H9 (cell line): ENCODE measurements around the gene NLRP4. TPM values are rescaled to one million over a fixed set of nuclear protein-coding genes. Genes with fewer than 3 reads are reported as not detected.

Experiments used
- DNase-seq: peaks from one replicate; pipeline ENCODE4 v3.0.0-alpha.2; 2017
- H2AFZ ChIP-seq: one replicate; pipeline ENCODE4 v1.6.1; 2013; ENCODE audit warnings: mild to moderate bottlenecking, low read length, control low read depth, moderate library complexity
- H2AK5ac ChIP-seq: 2 replicates; pipeline ENCODE4 v1.6.1; 2013; ENCODE audit warnings: low read length, control low read depth, mixed read lengths; ENCODE audit not compliant: insufficient read length
- H2BK120ac ChIP-seq: one replicate; pipeline ENCODE4 v1.6.1; 2013; ENCODE audit warnings: low read depth, mild to moderate bottlenecking, low read length, control low read depth, inconsistent platforms; ENCODE audit not compliant: poor library complexity, severe bottlenecking
- H2BK12ac ChIP-seq: 2 replicates; pipeline ENCODE4 v1.6.1; 2013; ENCODE audit warnings: low read length, control low read depth, mixed read lengths, low read depth; ENCODE audit not compliant: insufficient read length
- H2BK15ac ChIP-seq: 2 replicates; pipeline ENCODE4 v1.6.1; 2013; ENCODE audit warnings: low read depth, low read length, control low read depth
- H2BK20ac ChIP-seq: one replicate; pipeline ENCODE4 v1.6.1; 2013; ENCODE audit warnings: low read depth, mild to moderate bottlenecking, low read length, control low read depth, inconsistent platforms; ENCODE audit not compliant: poor library complexity, severe bottlenecking
- H2BK5ac ChIP-seq: 2 replicates; pipeline ENCODE4 v1.6.1; 2013; ENCODE audit warnings: low read length, control low read depth, mixed read lengths; ENCODE audit not compliant: insufficient read length
- H3K14ac ChIP-seq: 2 replicates; pipeline ENCODE4 v1.6.1; 2013; ENCODE audit warnings: low read length, control low read depth; ENCODE audit not compliant: insufficient read depth
- H3K18ac ChIP-seq: 2 replicates; pipeline ENCODE4 v1.6.1; 2013; ENCODE audit warnings: low read depth, mild to moderate bottlenecking, mixed read lengths, low read length, control low read depth; ENCODE audit not compliant: insufficient read length
- H3K23ac ChIP-seq: 2 replicates; pipeline ENCODE4 v1.6.1; 2013; ENCODE audit warnings: low read length, control low read depth, mixed read lengths, low read depth; ENCODE audit not compliant: insufficient read length
- H3K23me2 ChIP-seq: 2 replicates; pipeline ENCODE4 v1.6.1; 2013; ENCODE audit warnings: low read depth, mild to moderate bottlenecking, mixed read lengths, low read length, control low read depth; ENCODE audit not compliant: insufficient read length, poor library complexity, severe bottlenecking
- H3K27ac ChIP-seq: 2 replicates; pipeline ENCODE4 v1.5.1; 2013; ENCODE audit warnings: low read length, control low read depth, mixed read lengths, low read depth; ENCODE audit not compliant: insufficient read length
- H3K27me3 ChIP-seq: 2 replicates; pipeline ENCODE4 v1.6.1; 2013; ENCODE audit warnings: low read length, control low read depth, inconsistent platforms; ENCODE audit not compliant: insufficient read depth
- H3K4ac ChIP-seq: 2 replicates; pipeline ENCODE4 v1.6.1; 2013; ENCODE audit warnings: low read depth, mild to moderate bottlenecking, control low read depth, inconsistent platforms, low read length, moderate library complexity
- H3K4me1 ChIP-seq: 2 replicates; pipeline ENCODE4 v1.6.1; 2013; ENCODE audit warnings: low read length, control low read depth, inconsistent platforms; ENCODE audit not compliant: insufficient read depth
- H3K4me2 ChIP-seq: 2 replicates; pipeline ENCODE4 v1.6.1; 2013; ENCODE audit warnings: low read length, control low read depth, mixed read lengths; ENCODE audit not compliant: insufficient read length, insufficient read depth
- H3K56ac ChIP-seq: 2 replicates; pipeline ENCODE4 v1.6.1; 2013; ENCODE audit warnings: low read depth, mild to moderate bottlenecking, mixed read lengths, low read length, control low read depth; ENCODE audit not compliant: insufficient read length
- H3K79me1 ChIP-seq: 2 replicates; pipeline ENCODE4 v1.6.1; 2013; ENCODE audit warnings: low read depth, mild to moderate bottlenecking, moderate library complexity, low read length, control low read depth, inconsistent platforms; ENCODE audit not compliant: insufficient read depth, poor library complexity, severe bottlenecking
- H3K79me2 ChIP-seq: 2 replicates; pipeline ENCODE4 v1.6.1; 2013; ENCODE audit warnings: low read length, control low read depth, inconsistent platforms; ENCODE audit not compliant: insufficient read depth
- H3K9ac ChIP-seq: 2 replicates; pipeline ENCODE4 v1.6.1; 2013; ENCODE audit warnings: low read length, control low read depth, mixed read lengths; ENCODE audit not compliant: insufficient read length; ENCODE audit errors: extremely low read depth
- H3K9me3 ChIP-seq: one replicate; pipeline ENCODE4 v1.6.1; 2013; ENCODE audit warnings: low read depth, low read length, inconsistent platforms; ENCODE audit not compliant: control insufficient read depth
- H3T11ph ChIP-seq: one replicate; pipeline ENCODE4 v1.6.1; 2013; ENCODE audit warnings: mild to moderate bottlenecking, low read length, control low read depth, inconsistent platforms
- H4K20me1 ChIP-seq: one replicate; pipeline ENCODE4 v1.6.1; 2013; ENCODE audit not compliant: control insufficient read depth, insufficient read length, insufficient read depth
- H4K5ac ChIP-seq: 2 replicates; pipeline ENCODE4 v1.6.1; 2013; ENCODE audit warnings: low read depth, mild to moderate bottlenecking, mixed read lengths, low read length, control low read depth; ENCODE audit not compliant: insufficient read length
- H4K8ac ChIP-seq: replicated peaks from 2 replicates; pipeline ENCODE4 v1.6.1; 2013; ENCODE audit warnings: low read length, control low read depth, mixed read lengths, low read depth; ENCODE audit not compliant: insufficient read length
- H4K91ac ChIP-seq: 2 replicates; pipeline ENCODE4 v1.6.1; 2013; ENCODE audit warnings: low read depth, mild to moderate bottlenecking, moderate library complexity, mixed read lengths, low read length, control low read depth; ENCODE audit not compliant: insufficient read length
- H3K27ac Mint-ChIP-seq, 3 experiments: 2 replicates in 2 of 3; 3 replicates in 1 of 3; pipeline ENCODE4 v1.8.0; 2020 to 2021; ENCODE audit warnings: mixed read lengths in 3 of 3, mild to moderate bottlenecking in 1 of 3, moderate library complexity in 1 of 3
- H3K27me3 Mint-ChIP-seq: 2 replicates; pipeline ENCODE4 v1.8.0; 2021; ENCODE audit warnings: low read depth, mild to moderate bottlenecking, moderate library complexity, mixed read lengths
- H3K36me3 Mint-ChIP-seq, 3 experiments: 2 replicates in 2 of 3; 3 replicates in 1 of 3; pipeline ENCODE4 v1.8.0; 2020 to 2021; ENCODE audit warnings: low read depth in 3 of 3, mixed read lengths in 3 of 3; ENCODE audit not compliant: insufficient read depth in 1 of 3
- H3K4me1 Mint-ChIP-seq, 2 experiments: 2 replicates each; pipeline ENCODE4 v1.8.0; 2020; ENCODE audit warnings: mixed read lengths in 2 of 2
- H3K4me3 Mint-ChIP-seq, 2 experiments: 2 replicates in 1 of 2; 3 replicates in 1 of 2; pipeline ENCODE4 v1.8.0; 2020 to 2021; ENCODE audit warnings: mild to moderate bottlenecking in 2 of 2, mixed read lengths in 2 of 2, moderate library complexity in 1 of 2
- H3K9me3 Mint-ChIP-seq, 2 experiments: 2 replicates in 1 of 2; 3 replicates in 1 of 2; pipeline ENCODE4 v1.8.0; 2020; ENCODE audit warnings: mild to moderate bottlenecking in 2 of 2, mixed read lengths in 2 of 2, moderate library complexity in 1 of 2
- WGBS: extraction: QIAGEN DNeasy Blood & Tissue Kit; methylation state at CpG from one replicate; pipeline ENCODE4 v1.1.7; 2013; ENCODE audit warnings: missing lambda C conversion rate, low lambda C conversion rate, mixed read lengths; ENCODE audit not compliant: insufficient read length; ENCODE audit errors: extremely low coverage; 5-methylcytosine and 5-hydroxymethylcytosine counted together
- total RNA-seq: library from RNA; stranded (reverse); gene quantifications from 2 replicates; pipeline ENCODE4 v1.2.1, GENCODE V29; 2021
- TF ChIP-seq, protein P1 (sequence below): fragments of 200-600 bp; sonication (generic); conservative IDR thresholded peaks from 3 replicates; pipeline ENCODE4 v1.8.0; 2021; ENCODE audit warnings: antibody characterized with exemption, mild to moderate bottlenecking

Gene NLRP4
- total RNA-seq, 1 experiment from 2014 or later, result not detected

DNA sequence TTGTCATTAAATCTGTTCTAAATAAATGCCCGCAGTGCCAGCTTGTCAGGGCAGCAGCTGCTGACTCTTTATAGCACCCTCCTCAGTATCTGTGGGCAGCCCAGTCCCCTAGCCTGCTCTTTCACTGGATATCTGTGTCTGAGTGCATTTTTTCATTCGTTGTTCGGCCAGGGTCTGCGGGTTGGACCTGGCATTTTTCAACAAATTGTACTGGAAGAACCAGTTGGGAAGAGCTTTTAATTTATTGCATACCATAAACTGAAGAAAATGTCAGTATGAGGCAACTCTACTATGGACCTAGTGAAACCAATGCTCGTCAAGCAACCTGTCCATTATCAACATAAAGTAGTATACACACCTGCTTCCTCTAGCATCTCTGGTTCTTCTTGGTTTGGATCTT, 87.2 kb downstream of the NLRP4 start:
- Histone ChIP-seq H4K91ac (no peak overlapping the region), H2BK20ac (no peak overlapping the region), H3K9ac (no peak overlapping the region), H3K4ac (no peak overlapping the region), H3K4me2 (no peak overlapping the region), H3K23me2 (no peaks in the 10 kb centered on the region), H3T11ph (no peak overlapping the region), H3K56ac (no peak overlapping the region), H4K5ac (no peak overlapping the region), H2BK12ac (no peak overlapping the region), H3K79me1 (no peaks in the 10 kb centered on the region), H3K79me2 (no peaks in the 10 kb centered on the region), H3K4me1 (no peaks in the 10 kb centered on the region), H2BK15ac (no peak overlapping the region), H2BK120ac (no peak overlapping the region), H2AK5ac (no peak overlapping the region), H2AFZ (no peak overlapping the region), H4K8ac (no peak overlapping the region), H3K9me3 (peaks cover 71% of the 10 kb centered on the region), H4K20me1 (no peaks in the 10 kb centered on the region), H3K18ac (no peak overlapping the region), H3K27me3 (no peaks in the 10 kb centered on the region), H2BK5ac (no peak overlapping the region), H3K27ac (no peak overlapping the region), H3K23ac (no peak overlapping the region), H3K14ac (no peak overlapping the region)
- H3K9me3 Mint-ChIP-seq, result peaks cover 92 to 94% of the 10 kb centered on the region in 2 experiments
- no peak overlapping the region for H3K4me3 Mint-ChIP-seq
- peaks cover 5 to 33% (median 8%) of the 10 kb centered on the region in 3 experiments; a peak in 5 of 7 replicates for H3K36me3 Mint-ChIP-seq
- TF ChIP-seq, protein P1, sequence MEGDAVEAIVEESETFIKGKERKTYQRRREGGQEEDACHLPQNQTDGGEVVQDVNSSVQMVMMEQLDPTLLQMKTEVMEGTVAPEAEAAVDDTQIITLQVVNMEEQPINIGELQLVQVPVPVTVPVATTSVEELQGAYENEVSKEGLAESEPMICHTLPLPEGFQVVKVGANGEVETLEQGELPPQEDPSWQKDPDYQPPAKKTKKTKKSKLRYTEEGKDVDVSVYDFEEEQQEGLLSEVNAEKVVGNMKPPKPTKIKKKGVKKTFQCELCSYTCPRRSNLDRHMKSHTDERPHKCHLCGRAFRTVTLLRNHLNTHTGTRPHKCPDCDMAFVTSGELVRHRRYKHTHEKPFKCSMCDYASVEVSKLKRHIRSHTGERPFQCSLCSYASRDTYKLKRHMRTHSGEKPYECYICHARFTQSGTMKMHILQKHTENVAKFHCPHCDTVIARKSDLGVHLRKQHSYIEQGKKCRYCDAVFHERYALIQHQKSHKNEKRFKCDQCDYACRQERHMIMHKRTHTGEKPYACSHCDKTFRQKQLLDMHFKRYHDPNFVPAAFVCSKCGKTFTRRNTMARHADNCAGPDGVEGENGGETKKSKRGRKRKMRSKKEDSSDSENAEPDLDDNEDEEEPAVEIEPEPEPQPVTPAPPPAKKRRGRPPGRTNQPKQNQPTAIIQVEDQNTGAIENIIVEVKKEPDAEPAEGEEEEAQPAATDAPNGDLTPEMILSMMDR, result no peak
- no peaks in the 10 kb centered on the region; the same call in 1 of the 2 replicates for H3K27me3 Mint-ChIP-seq
- DNase-seq, result no peak
- no CpG with 5 or more reads among the region's 5 CpGs for WGBS
- no peaks in the 10 kb centered on the region for H3K4me1 Mint-ChIP-seq
- H3K27ac Mint-ChIP-seq, result no peak overlapping the region
